Endothelial cell of umbilical vein (primary cell): ENCODE measurements around the gene DGKK.

Experiments used
- POLR2A ChIP-seq: IDR thresholded peaks from 2 replicates; pipeline ENCODE4 v1.6.1; 2012; ENCODE audit warnings: low read depth, mild to moderate bottlenecking, control low read depth, low read length
- TF ChIP-seq, protein P1 (sequence below), 2 donors: IDR thresholded peaks; 1 replicate in 1 of 2; 2 replicates in 1 of 2; pipeline ENCODE4 v1.5.1; 2011; ENCODE audit warnings: low read length in 2 of 2, mild to moderate bottlenecking in 2 of 2, moderate library complexity in 2 of 2, control low read depth in 1 of 2, inconsistent platforms in 1 of 2, low read depth in 1 of 2; ENCODE audit not compliant: insufficient read depth in 1 of 2; ENCODE audit errors: extremely low read depth in 1 of 2

GRCh38 chrX:50514811-50515210 lies 44.2 kb upstream of the DGKK start:
- TF ChIP-seq, protein P1, sequence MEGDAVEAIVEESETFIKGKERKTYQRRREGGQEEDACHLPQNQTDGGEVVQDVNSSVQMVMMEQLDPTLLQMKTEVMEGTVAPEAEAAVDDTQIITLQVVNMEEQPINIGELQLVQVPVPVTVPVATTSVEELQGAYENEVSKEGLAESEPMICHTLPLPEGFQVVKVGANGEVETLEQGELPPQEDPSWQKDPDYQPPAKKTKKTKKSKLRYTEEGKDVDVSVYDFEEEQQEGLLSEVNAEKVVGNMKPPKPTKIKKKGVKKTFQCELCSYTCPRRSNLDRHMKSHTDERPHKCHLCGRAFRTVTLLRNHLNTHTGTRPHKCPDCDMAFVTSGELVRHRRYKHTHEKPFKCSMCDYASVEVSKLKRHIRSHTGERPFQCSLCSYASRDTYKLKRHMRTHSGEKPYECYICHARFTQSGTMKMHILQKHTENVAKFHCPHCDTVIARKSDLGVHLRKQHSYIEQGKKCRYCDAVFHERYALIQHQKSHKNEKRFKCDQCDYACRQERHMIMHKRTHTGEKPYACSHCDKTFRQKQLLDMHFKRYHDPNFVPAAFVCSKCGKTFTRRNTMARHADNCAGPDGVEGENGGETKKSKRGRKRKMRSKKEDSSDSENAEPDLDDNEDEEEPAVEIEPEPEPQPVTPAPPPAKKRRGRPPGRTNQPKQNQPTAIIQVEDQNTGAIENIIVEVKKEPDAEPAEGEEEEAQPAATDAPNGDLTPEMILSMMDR (IDR thresholded peaks at IDR 0.05; ENCODE audit: extremely low read depth in 1 of 2, insufficient read depth in 1 of 2, low read depth in 1 of 2, low read length in 2 of 2): no peak
- no peak for TF ChIP-seq POLR2A
